ENCODE results near the gene SNAP29.
"Not testable (repeated sequence)": the region's sequence is repeated elsewhere in the genome, so short reads cannot be mapped to it uniquely, and the experiment has no call there.

Gene SNAP29

GRCh38 chr22:20858615-20859416, at the start of gene SNAP29, which contains the start of gene PI4KA:
Gene SNAP29 (plus strand): TSS chr22:20859007. CDS start chr22:20859111, 104 bp downstream.
Gene PI4KA (minus strand): TSS chr22:20858811. CDS start chr22:20858725, 86 bp downstream.
- FAIRE-seq = peak; percentile 98
- peak; percentile 100 for DNase-seq (ENCODE audit: low spot score)

- DNase-seq (ENCODE audit: low spot score) = no peak
- peak; percentile 9 for FAIRE-seq
Observed at GRCh38 chr22:20809538-20810185, 49.1 kb upstream of the SNAP29 start.

GRCh38 chr22:20810645-20811044, 48.2 kb upstream of the SNAP29 start:
- DNase-seq (ENCODE audit: low spot score) = no peak
- no peak for FAIRE-seq

GRCh38 chr22:20811171-20811570, 47.6 kb upstream of the SNAP29 start:
- no peak for FAIRE-seq
- DNase-seq (ENCODE audit: low spot score) = no peak

- FAIRE-seq = no peak
Observed at GRCh38 chr22:20811971-20812660, 46.7 kb upstream of the SNAP29 start.

GRCh38 chr22:20813056-20813455, 45.8 kb upstream of the SNAP29 start:
- DNase-seq (ENCODE audit: low spot score) = no peak
- no peak for FAIRE-seq

More at GRCh38 chr22:20811971-20812660, 46.7 kb upstream of the SNAP29 start:
- no peak for DNase-seq (ENCODE audit: low spot score)

GRCh38 chr22:20814221-20814808, 44.5 kb upstream of the SNAP29 start:
- no peak for FAIRE-seq

GRCh38 chr22:20815477-20816050, 43.2 kb upstream of the SNAP29 start:
- FAIRE-seq (peak; percentile 56), DNase-seq (ENCODE audit: low spot score) (no peak)

More at GRCh38 chr22:20814221-20814808, 44.5 kb upstream of the SNAP29 start:
- DNase-seq (ENCODE audit: low spot score) = no peak

- FAIRE-seq = peak; percentile 65
- DNase-seq (ENCODE audit: low spot score) = no peak
Observed at GRCh38 chr22:20816559-20816958, 42.2 kb upstream of the SNAP29 start.

- FAIRE-seq = peak; percentile 23
Observed at GRCh38 chr22:20818471-20818870, 40.3 kb upstream of the SNAP29 start.

GRCh38 chr22:20819471-20819870, 39.3 kb upstream of the SNAP29 start:
- no peak for DNase-seq (ENCODE audit: low spot score)
- no peak for FAIRE-seq

More at GRCh38 chr22:20818471-20818870, 40.3 kb upstream of the SNAP29 start:
- no peak for DNase-seq (ENCODE audit: low spot score)

GRCh38 chr22:20821717-20822239, 37.0 kb upstream of the SNAP29 start:
- DNase-seq (ENCODE audit: low spot score); FAIRE-seq: not testable (repeated sequence)

- DNase-seq (ENCODE audit: low spot score) (no peak), FAIRE-seq (no peak)
Observed at GRCh38 chr22:20822240-20822639, 36.6 kb upstream of the SNAP29 start.

GRCh38 chr22:20823264-20823663, 35.5 kb upstream of the SNAP29 start:
- FAIRE-seq (no peak), DNase-seq (ENCODE audit: low spot score) (no peak)

- not testable (repeated sequence) for DNase-seq (ENCODE audit: low spot score); FAIRE-seq
Observed at GRCh38 chr22:20825216-20825615, 33.6 kb upstream of the SNAP29 start.

- DNase-seq (ENCODE audit: low spot score) (no peak), FAIRE-seq (no peak)
Observed at GRCh38 chr22:20825624-20826023, 33.2 kb upstream of the SNAP29 start.

- DNase-seq (ENCODE audit: low spot score); FAIRE-seq: not testable (repeated sequence)
Observed at GRCh38 chr22:20826373-20827152, 32.2 kb upstream of the SNAP29 start.

- no peak for DNase-seq (ENCODE audit: low spot score)
- no peak for FAIRE-seq
Observed at GRCh38 chr22:20829491-20830134, 29.2 kb upstream of the SNAP29 start.

- FAIRE-seq (peak; percentile 88), DNase-seq (ENCODE audit: low spot score) (no peak)
Observed at GRCh38 chr22:20833225-20833665, 25.6 kb upstream of the SNAP29 start.

All from urothelium cell line (cell line).